Motor neuron (in vitro differentiated cells): ENCODE data around the gene TSPAN7. TPM values are rescaled to one million over a fixed set of nuclear protein-coding genes. Genes with fewer than 3 reads are reported as not detected.

Experiments used
- ATAC-seq, 8 experiments: fragments of 200-7000 bp; cut with Tn5 transposase; replicated peaks in 6 of 8; 2 replicates each; pipeline ENCODE4 v1.8.0; 2021; ENCODE audit warnings: mild to moderate bottlenecking in 8 of 8, moderate library complexity in 8 of 8
- H3K27ac ChIP-seq, 2 donors: fragments of 250-450 bp; sonication (Bioruptor Pico); 2 replicates each; pipeline ENCODE4 v1.9.0; 2021; ENCODE audit warnings: antibody characterized with exemption in 2 of 2, mild to moderate bottlenecking in 2 of 2, moderate library complexity in 1 of 2
- H3K4me1 ChIP-seq, 2 donors: fragments of 250-450 bp; sonication (Bioruptor Pico); replicated peaks in 1 of 2; 2 replicates each; pipeline ENCODE4 v1.6.1; 2021; ENCODE audit warnings: antibody characterized with exemption in 2 of 2, mild to moderate bottlenecking in 2 of 2, moderate library complexity in 1 of 2
- H3K4me3 ChIP-seq, 5 donors: fragments of 250-450 bp; sonication (Bioruptor Pico); 2 replicates each; pipeline ENCODE4 v1.9.0; 2021; ENCODE audit warnings: antibody characterized with exemption in 5 of 5, mild to moderate bottlenecking in 5 of 5, moderate library complexity in 4 of 5
- WGBS, 10 experiments: fragments of 450-650 bp; shearing (Covaris generic); methylation state at CpG; one replicate each; pipeline ENCODE4 v1.0.0; 2022; 5-methylcytosine and 5-hydroxymethylcytosine counted together
- in situ Hi-C, 9 experiments: fragments of 400-800 bp; cut with MboI; loops; one replicate each; pipeline ENCODE4 v1.15.0; 2021; ENCODE audit warnings: low sequenced_read_pairs in 9 of 9, low pct_unique_long_range_greater_than_20kb in 2 of 9; ENCODE audit not compliant: unreplicated experiment in 9 of 9
- total RNA-seq, 8 experiments: library from RNA; unstranded; fragments of 300-600 nt; gene quantifications; 2 replicates each; pipeline versions ENCODE4 v1.2.3 to v1.2.4, GENCODE V29; 2022

Gene TSPAN7
- total RNA-seq, 8 experiments from 2014 or later = 3.9 to 88.2 (median 60.8) TPM

DNA sequence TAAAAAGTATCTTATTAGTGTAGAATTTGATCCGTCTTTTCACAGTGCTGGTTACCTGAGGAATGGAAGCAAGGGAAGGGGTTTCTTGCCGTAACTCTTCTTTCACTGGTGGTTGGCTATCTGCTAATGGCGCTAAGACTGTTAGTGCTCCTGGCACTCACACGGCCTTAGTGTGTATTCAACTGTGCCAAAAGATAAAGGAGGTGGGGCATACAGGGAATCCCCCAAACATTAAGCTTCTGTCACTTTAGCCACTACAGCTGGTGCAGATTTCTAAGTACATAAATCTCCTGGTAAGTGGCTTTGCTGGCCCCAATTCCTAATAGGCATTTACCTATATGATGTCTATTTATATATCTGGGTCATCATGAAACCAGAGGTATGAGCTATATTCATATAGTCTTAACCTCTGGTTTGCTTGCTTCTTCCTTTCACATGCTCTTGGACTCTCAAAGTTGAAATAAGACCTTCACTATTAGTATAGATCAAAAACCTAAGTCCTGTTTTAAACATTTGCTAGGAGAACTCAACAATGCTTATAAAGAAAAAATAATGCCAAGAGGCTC, 95.1 kb downstream of the TSPAN7 start:
- Histone ChIP-seq H3K4me1 (no peaks in the 10 kb centered on the region), H3K27ac (no peak overlapping the region), H3K4me3 (no peak overlapping the region)
- 20 to 100% (median 75%) methylated on average over 1 to 3 of the region's 4 CpGs; no CpG with 5 or more reads in 6 of the 10 experiments for WGBS, 10 experiments
- no peak for ATAC-seq
- in situ Hi-C loops = no loop called here

DNA sequence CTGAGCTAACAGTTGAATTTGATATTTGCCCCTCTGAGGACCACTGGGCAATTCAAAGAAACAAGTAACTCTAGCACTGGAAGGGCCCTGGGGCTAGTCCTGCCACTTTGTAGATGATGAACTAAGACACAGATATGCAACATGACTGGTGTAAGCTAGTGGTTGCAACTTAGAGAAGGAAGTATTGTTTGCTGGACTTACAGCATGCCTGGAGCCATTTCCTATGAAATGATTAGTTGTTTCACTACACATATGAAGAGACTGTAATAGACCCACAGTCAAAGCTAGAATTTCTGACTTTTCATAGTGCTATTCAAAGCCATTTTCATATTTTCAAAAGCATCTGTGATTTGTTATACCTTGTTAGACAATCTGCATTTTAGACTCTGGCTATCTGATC, 96.2 kb downstream of the TSPAN7 start:
- ATAC-seq = no peak
- no peak overlapping the region for H3K4me3 ChIP-seq
- no peak overlapping the region for H3K27ac ChIP-seq
- H3K4me1 ChIP-seq = no peaks in the 10 kb centered on the region
- in situ Hi-C loops = no loop called here

DNA sequence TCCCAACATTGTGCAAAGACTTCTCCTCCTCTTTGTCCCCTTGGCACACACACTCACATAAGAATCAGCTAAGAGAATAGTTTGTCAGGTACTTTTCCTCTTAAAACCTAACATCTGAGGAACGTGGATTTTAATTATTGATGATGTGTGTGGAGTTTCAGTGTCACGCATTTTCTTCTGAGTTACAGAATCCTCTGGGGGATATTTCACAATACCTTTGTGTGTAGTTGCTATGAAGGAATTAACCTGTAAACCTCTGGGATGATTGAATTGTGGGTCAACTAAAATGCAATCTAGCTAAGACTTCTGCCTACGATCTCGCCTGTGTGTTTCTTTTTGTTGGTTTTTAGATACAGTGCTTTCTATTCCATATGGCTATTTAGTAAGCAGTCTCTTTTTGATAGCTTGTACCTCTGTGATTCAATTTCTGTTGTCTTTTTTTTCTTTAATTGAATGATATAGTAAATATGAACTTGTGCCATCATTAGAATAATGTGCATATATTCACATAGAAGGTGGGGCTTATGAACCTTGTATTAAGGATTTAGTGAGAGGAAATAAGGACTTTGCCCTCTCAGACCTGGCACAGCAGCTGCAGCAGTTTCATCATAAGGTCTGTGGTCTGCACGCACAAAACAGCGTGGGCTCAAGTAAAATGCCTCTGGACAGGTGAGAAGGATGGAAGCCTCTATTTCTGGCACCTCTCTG, 99.2 kb downstream of the TSPAN7 start:
- in situ Hi-C loops = no loop called here
- no peak overlapping the region for H3K4me3 ChIP-seq
- 6 to 100% (median 80%) methylated on average over 1 to 6 of the region's 6 CpGs; no CpG with 5 or more reads in 5 of the 10 experiments for WGBS, 10 experiments
- no peaks in the 10 kb centered on the region for H3K4me1 ChIP-seq
- peak in 1 of 8 experiments; percentile 64 for ATAC-seq
- no peak overlapping the region for H3K27ac ChIP-seq

DNA sequence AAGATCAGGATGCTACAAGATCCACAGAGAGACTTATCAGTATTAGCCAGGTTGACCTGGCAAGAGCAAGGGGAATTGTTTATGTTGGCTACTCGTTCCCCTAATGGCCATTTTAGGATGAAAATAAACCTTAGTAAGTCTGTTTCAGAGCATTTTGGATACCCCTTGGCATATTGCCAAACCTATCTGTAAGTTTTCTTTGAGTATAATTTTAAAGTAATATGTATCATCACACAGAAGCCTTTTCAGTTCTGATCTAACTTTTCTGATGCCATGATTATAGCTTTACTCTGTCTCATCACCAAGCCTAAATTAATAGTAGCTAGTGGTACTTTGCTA, 99.7 kb downstream of the TSPAN7 start:
- H3K4me3 ChIP-seq = no peak overlapping the region
- ATAC-seq = no peak
- H3K4me1 ChIP-seq = no peaks in the 10 kb centered on the region
- in situ Hi-C loops = no loop called here
- 10% methylated on average over 1 of the region's 1 CpG; no CpG with 5 or more reads in 9 of the 10 experiments for WGBS, 10 experiments
- no peak overlapping the region for H3K27ac ChIP-seq

DNA sequence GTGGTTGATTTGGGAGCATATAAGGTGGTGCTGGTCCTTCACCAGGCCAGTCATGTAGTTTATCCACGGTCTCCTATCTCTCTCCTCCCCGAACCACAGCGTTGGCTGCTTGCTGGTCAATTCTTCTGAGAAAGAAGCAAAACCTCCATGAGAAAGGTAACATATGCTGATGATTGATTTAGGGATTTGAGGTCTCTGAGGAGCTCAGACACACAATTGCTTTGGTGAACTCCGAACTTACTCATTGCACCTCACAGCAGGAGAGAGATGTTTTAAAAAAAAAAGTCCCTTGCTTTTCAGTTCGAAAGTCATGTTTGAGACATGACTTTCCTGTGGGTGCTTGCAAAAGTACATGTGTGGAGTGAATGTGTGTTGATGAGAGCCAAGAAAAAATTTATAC, 100.2 kb downstream of the TSPAN7 start:
- no peak overlapping the region for H3K4me3 ChIP-seq
- ATAC-seq = no peak

DNA sequence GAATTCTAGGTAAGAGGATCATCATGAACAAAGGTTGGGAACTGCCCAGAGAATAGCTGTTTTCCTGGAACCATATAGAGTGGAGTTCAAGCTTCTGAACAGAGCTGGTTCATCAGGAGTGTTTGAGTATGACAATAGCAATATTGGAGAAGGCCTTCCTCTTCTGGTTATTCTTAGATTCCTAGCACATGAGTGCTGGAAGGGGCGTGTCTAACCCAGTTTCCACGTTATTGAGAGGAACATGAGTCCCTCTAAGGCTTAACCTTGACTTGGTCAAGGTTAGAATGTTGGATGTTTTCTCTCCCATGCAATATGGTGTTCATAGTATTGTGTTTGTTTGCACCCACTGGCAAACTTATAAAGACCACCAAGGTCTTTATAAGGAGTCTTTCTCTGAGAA, 101.3 kb downstream of the TSPAN7 start:
- Histone ChIP-seq H3K27ac (no peak overlapping the region), H3K4me1 (no peaks in the 10 kb centered on the region), H3K4me3 (no peak overlapping the region)
- in situ Hi-C loops = no loop called here
- ATAC-seq = no peak
- 20 to 54% methylated on average over 1 to 2 of the region's 2 CpGs; no CpG with 5 or more reads in 8 of the 10 experiments for WGBS, 10 experiments

More for the DNA sequence above, 100.2 kb downstream of the TSPAN7 start:
- in situ Hi-C loops = no loop called here
- no peaks in the 10 kb centered on the region for H3K4me1 ChIP-seq
- H3K27ac ChIP-seq = no peak overlapping the region
- WGBS, 10 experiments = 41 to 61% (median 57%) methylated on average over 1 to 3 of the region's 5 CpGs; no CpG with 5 or more reads in 7 of the 10 experiments

DNA sequence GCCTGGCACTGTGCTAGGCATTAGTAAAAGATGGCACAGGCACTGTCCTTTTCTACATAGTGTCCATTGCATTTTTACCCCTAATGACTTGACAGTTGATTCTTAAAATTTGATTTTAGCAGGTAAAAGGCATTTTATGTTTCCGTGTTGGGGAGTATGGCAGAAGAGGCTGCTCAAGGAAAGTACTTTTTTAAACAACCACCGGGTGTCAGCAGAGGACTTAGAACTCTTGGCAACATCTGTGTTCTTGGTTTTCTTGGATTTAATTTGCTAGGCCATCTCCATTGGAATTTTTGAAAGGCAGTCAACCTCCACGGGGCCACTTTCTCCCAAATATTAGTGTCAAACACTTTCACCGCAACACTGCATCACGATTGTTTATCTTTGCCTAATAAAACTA, 102.9 kb downstream of the TSPAN7 start:
- Histone ChIP-seq H3K4me1 (no peaks in the 10 kb centered on the region), H3K27ac (no peak overlapping the region), H3K4me3 (no peak overlapping the region)
- peak in 3 of 8 experiments; percentile 46 to 69 (median 64) for ATAC-seq
- in situ Hi-C loops = no loop called here
- WGBS, 10 experiments = 0 to 35% (median 17%) methylated on average over 1 to 4 of the region's 5 CpGs; no CpG with 5 or more reads in 3 of the 10 experiments

DNA sequence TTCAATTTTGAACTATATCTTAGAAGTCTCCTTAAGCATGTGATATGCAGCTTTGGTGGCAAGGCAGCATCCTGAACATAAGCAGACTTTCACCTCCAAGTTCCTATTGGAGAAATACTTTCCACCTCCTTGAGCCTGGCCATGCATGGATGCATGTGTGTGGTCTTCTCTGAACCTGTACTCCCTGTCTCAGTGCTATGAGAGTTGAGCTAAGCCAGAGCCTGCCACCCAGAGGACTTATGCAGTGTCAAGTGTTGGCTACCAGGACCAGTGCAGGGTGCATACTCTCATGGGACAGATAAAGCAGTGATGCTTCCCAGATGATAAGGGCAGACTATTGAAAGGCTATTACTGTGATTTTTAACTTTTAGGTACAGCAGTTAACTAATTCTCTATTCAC, 105.6 kb downstream of the TSPAN7 start:
- no peak overlapping the region for H3K4me3 ChIP-seq
- in situ Hi-C loops = no loop called here
- H3K4me1 ChIP-seq = no peaks in the 10 kb centered on the region
- no peak overlapping the region for H3K27ac ChIP-seq
- ATAC-seq = no peak

DNA sequence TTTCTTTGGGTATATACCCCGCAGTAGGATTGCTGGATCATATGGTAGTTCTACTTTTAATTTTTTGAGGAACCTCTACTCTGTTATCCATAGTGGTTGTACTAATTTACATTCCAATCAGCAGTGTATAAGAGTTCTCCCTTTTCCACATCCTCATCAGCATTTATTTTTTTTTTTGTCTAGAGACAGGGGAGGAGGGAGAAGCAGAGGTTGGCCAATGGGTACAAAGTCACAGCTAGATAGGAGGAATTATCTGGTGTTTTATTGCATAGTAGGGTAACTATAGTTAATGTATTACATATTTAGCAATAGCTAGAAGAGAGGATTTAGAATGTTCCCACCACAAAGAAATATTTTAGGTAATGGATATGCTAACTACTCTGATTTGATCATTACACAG, 107.4 kb downstream of the TSPAN7 start:
- Histone ChIP-seq H3K27ac (no peak overlapping the region), H3K4me3 (no peak overlapping the region), H3K4me1 (no peaks in the 10 kb centered on the region)
- in situ Hi-C loops = no loop called here
- no peak for ATAC-seq
- WGBS, 10 experiments = 14 to 100% (median 60%) methylated on average over 1 of the region's 1 CpG; no CpG with 5 or more reads in 7 of the 10 experiments

DNA sequence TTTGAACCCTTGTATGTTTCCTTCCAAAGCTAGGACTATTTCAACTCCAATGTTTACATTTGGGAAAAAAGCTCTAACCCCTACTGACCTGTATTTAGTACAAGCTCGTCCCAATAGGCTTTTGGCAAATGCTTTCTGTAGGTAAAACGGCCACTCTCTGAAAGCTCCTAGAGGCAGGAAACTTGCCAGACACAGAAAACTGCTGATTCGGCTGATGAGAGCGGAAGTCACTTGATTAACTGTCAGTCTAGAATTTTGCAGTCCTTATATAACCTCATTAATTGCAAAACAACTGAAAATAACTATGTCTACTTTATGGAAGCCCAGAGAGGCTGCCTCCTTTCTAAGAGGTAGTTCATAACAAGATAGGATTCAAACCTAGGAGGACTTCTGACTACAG, 108.1 kb downstream of the TSPAN7 start:
- no peak overlapping the region for H3K27ac ChIP-seq
- 8 to 79% (median 70%) methylated on average over 2 to 3 of the region's 4 CpGs; no CpG with 5 or more reads in 5 of the 10 experiments for WGBS, 10 experiments
- ATAC-seq = no peak
- H3K4me3 ChIP-seq = no peak overlapping the region
- in situ Hi-C loops = no loop called here
- no peaks in the 10 kb centered on the region for H3K4me1 ChIP-seq

DNA sequence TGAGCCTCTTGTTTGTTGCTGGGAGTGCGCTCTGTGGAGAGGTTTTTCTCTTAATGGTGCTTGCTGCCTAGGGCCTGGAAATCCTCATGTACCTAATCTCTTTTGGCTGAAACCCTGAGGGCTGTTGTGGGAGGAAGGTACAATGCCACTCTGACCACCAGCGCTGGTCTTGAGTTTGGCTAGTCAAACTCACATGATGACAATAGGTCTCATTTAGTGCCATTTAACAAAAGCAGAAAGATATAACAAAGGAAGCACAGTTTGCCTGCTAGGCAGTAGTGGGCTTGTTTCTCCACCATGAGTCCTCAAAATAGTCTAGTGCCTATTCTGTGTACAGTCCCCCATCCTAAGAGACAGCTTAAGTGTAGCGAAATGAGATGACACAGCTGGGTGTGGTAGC, 111.3 kb downstream of the TSPAN7 start:
- ATAC-seq = no peak
- H3K4me3 ChIP-seq = no peak overlapping the region
- in situ Hi-C loops = no loop called here
- 50 to 100% (median 100%) methylated on average over 1 to 2 of the region's 3 CpGs; no CpG with 5 or more reads in 7 of the 10 experiments for WGBS, 10 experiments
- no peak overlapping the region for H3K27ac ChIP-seq
- no peaks in the 10 kb centered on the region for H3K4me1 ChIP-seq

DNA sequence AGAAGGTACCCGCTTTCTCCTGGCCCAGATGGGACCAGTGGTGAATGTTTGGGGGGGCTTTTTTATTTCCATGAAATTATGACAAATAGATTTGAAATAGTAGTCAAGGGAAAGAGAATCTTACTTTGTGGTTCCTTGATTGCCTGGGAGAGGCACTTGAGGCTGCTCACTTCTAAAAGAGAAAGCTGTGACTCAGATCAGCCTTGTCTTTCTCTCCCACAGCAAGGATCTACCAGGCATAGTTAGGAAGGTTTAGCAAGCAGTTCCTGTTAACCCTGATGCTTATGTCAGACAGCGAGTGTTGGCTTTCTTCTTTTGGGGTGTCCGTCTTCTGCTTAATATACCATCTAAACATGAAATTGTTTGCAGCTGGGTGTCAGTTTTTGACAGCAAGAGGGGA, 114.5 kb downstream of the TSPAN7 start:
- ATAC-seq = peak in 1 of 8 experiments; percentile 52
- 42 to 100% (median 100%) methylated on average over 1 to 3 of the region's 3 CpGs; no CpG with 5 or more reads in 4 of the 10 experiments for WGBS, 10 experiments
- Histone ChIP-seq H3K4me3 (no peak overlapping the region), H3K4me1 (no peaks in the 10 kb centered on the region), H3K27ac (no peak overlapping the region)
- in situ Hi-C loops = no loop called here

DNA sequence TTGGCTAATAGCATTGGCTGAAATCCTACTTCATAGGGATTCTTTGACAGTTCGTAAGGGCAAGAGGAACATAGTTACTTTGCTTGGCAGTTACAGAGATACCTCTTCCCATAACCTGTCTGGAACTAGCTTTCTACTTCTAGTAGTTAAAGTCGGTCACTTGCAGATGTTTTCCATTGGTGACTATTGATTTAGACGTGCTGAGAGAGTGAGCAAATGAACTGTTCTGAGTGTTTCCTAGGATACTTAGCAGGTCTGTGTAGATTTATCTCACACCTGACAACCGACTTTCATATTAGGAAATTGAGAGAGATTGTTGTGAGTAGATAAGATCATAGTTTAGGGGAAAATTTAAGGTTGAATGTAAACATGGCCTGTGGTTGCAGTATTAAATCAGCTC, 116.8 kb downstream of the TSPAN7 start:
- no peak overlapping the region for H3K4me3 ChIP-seq
- no peak overlapping the region for H3K27ac ChIP-seq
- in situ Hi-C loops = no loop called here
- H3K4me1 ChIP-seq = no peaks in the 10 kb centered on the region
- ATAC-seq = no peak
- WGBS, 10 experiments = 0 to 100% (median 100%) methylated on average over 1 to 4 of the region's 4 CpGs; no CpG with 5 or more reads in 5 of the 10 experiments

DNA sequence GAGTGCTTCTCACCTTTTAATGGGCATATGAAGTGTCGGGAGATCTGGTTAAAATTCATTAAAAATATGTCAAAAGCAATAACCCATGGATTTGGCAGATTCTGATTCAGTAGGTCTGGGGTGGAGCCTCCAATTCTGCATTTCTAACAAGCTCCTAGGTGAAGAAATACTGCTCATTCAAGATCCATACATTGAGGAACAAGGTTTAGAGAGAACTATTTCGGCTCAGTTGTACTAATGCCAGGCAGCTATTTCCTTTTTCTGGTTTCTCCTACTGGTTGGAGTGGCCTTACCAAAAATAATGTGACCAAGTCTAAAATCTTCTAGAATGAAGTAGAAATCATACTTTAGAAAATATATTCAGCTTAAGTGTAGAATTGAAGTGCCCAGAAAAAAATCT, 117.5 kb downstream of the TSPAN7 start:
- Histone ChIP-seq H3K27ac (no peak overlapping the region), H3K4me3 (no peak overlapping the region), H3K4me1 (no peaks in the 10 kb centered on the region)
- 51 to 100% (median 100%) methylated on average over 1 to 2 of the region's 2 CpGs; no CpG with 5 or more reads in 7 of the 10 experiments for WGBS, 10 experiments
- ATAC-seq = no peak
- in situ Hi-C loops = no loop called here
